Measurements from ENCODE around the gene PTGS2.

DNA sequence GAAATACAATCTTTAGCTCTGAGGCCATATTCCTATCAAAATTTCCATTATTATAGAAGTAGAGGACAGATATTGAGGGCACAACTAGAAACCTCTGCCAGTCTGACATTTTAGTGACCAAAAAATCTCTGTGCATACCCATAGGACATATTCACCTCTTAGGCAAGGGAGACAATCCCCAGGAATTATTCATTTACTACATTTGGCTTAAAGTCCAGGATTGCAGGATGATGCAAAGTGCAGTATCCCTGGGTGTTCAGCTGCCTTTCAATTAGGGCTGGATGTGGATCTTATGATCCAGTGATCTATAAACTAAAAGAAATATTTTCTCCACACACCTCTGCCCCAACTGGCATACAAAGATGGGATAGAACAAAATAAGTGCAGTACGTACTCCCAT is 50.9 kb downstream of the PTGS2 start:
- no peak for TF ChIP-seq CTCF (IDR thresholded peaks at IDR 0.05)
- no peak for TF ChIP-seq CREM (CRISPR knock-in tag; IDR thresholded peaks at IDR 0.05)
- no peak for TF ChIP-seq NFE2L1 (CRISPR knock-in tag; IDR thresholded peaks at IDR 0.05)
- no peak for TF ChIP-seq ZNF281 (CRISPR knock-in tag; IDR thresholded peaks at IDR 0.05)
- no peak for TF ChIP-seq CREB1 (CRISPR knock-in tag; IDR thresholded peaks at IDR 0.05)
- TF ChIP-seq ETV6 (CRISPR knock-in tag; IDR thresholded peaks at IDR 0.05) = no peak
- TF ChIP-seq, protein P1, sequence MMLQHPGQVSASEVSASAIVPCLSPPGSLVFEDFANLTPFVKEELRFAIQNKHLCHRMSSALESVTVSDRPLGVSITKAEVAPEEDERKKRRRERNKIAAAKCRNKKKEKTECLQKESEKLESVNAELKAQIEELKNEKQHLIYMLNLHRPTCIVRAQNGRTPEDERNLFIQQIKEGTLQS (CRISPR knock-in tag; conservative IDR thresholded peaks at IDR 0.05) = no peak
- TF ChIP-seq, protein P2, sequence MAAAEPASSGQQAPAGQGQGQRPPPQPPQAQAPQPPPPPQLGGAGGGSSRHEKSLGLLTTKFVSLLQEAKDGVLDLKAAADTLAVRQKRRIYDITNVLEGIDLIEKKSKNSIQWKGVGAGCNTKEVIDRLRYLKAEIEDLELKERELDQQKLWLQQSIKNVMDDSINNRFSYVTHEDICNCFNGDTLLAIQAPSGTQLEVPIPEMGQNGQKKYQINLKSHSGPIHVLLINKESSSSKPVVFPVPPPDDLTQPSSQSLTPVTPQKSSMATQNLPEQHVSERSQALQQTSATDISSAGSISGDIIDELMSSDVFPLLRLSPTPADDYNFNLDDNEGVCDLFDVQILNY (CRISPR knock-in tag; IDR thresholded peaks at IDR 0.05) = no peak
- no peak for TF ChIP-seq CBFB (CRISPR knock-in tag; IDR thresholded peaks at IDR 0.05; ENCODE audit: low read depth)
- TF ChIP-seq, protein P3, sequence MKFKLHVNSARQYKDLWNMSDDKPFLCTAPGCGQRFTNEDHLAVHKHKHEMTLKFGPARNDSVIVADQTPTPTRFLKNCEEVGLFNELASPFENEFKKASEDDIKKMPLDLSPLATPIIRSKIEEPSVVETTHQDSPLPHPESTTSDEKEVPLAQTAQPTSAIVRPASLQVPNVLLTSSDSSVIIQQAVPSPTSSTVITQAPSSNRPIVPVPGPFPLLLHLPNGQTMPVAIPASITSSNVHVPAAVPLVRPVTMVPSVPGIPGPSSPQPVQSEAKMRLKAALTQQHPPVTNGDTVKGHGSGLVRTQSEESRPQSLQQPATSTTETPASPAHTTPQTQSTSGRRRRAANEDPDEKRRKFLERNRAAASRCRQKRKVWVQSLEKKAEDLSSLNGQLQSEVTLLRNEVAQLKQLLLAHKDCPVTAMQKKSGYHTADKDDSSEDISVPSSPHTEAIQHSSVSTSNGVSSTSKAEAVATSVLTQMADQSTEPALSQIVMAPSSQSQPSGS (CRISPR knock-in tag; IDR thresholded peaks at IDR 0.05; ENCODE audit: borderline replicate concordance, low read depth) = no peak
- no peak for TF ChIP-seq RELA (CRISPR knock-in tag; IDR thresholded peaks at IDR 0.05; ENCODE audit: borderline replicate concordance)
- no peak for TF ChIP-seq GRHL2 (CRISPR knock-in tag; IDR thresholded peaks at IDR 0.05; ENCODE audit: insufficient replicate concordance, severe bottlenecking)
- TF ChIP-seq, protein P4, sequence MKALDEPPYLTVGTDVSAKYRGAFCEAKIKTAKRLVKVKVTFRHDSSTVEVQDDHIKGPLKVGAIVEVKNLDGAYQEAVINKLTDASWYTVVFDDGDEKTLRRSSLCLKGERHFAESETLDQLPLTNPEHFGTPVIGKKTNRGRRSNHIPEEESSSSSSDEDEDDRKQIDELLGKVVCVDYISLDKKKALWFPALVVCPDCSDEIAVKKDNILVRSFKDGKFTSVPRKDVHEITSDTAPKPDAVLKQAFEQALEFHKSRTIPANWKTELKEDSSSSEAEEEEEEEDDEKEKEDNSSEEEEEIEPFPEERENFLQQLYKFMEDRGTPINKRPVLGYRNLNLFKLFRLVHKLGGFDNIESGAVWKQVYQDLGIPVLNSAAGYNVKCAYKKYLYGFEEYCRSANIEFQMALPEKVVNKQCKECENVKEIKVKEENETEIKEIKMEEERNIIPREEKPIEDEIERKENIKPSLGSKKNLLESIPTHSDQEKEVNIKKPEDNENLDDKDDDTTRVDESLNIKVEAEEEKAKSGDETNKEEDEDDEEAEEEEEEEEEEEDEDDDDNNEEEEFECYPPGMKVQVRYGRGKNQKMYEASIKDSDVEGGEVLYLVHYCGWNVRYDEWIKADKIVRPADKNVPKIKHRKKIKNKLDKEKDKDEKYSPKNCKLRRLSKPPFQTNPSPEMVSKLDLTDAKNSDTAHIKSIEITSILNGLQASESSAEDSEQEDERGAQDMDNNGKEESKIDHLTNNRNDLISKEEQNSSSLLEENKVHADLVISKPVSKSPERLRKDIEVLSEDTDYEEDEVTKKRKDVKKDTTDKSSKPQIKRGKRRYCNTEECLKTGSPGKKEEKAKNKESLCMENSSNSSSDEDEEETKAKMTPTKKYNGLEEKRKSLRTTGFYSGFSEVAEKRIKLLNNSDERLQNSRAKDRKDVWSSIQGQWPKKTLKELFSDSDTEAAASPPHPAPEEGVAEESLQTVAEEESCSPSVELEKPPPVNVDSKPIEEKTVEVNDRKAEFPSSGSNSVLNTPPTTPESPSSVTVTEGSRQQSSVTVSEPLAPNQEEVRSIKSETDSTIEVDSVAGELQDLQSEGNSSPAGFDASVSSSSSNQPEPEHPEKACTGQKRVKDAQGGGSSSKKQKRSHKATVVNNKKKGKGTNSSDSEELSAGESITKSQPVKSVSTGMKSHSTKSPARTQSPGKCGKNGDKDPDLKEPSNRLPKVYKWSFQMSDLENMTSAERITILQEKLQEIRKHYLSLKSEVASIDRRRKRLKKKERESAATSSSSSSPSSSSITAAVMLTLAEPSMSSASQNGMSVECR (CRISPR knock-in tag; IDR thresholded peaks at IDR 0.05; ENCODE audit: borderline replicate concordance) = no peak

Data from WTC11 (cell line).